22Rv1 (cell line): ENCODE results near the gene SP140.

Experiments used
- ZFX ChIP-seq: fragments of 450-650 bp; IDR thresholded peaks from 2 replicates; pipeline ENCODE4 v1.6.1; 2017; ENCODE audit warnings: antibody characterized with exemption, borderline replicate concordance
- TF ChIP-seq, protein P1 (sequence below): fragments of 450-650 bp; IDR thresholded peaks from 2 replicates; pipeline ENCODE4 v1.5.1; 2017; ENCODE audit warnings: mild to moderate bottlenecking

DNA sequence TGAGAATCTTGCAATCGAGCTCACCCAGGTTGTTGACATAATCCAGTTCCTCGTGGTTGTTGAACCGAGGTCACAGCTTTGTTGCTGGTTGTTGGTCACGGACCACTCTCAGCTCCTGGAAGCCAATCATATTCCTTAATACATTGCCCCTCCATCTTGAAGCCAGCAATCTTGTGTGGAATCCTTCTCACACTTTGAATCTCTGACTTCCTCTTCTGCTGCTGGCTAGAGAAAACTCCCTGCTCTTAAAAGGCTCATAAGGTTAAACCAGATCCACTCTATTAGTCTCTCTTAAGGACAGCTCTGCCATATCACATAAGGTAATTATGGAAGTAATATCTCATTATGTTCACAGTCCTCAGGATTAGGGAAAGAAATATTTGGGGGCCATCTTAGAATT is 41.1 kb downstream of the SP140 start:
- TF ChIP-seq, protein P1, sequence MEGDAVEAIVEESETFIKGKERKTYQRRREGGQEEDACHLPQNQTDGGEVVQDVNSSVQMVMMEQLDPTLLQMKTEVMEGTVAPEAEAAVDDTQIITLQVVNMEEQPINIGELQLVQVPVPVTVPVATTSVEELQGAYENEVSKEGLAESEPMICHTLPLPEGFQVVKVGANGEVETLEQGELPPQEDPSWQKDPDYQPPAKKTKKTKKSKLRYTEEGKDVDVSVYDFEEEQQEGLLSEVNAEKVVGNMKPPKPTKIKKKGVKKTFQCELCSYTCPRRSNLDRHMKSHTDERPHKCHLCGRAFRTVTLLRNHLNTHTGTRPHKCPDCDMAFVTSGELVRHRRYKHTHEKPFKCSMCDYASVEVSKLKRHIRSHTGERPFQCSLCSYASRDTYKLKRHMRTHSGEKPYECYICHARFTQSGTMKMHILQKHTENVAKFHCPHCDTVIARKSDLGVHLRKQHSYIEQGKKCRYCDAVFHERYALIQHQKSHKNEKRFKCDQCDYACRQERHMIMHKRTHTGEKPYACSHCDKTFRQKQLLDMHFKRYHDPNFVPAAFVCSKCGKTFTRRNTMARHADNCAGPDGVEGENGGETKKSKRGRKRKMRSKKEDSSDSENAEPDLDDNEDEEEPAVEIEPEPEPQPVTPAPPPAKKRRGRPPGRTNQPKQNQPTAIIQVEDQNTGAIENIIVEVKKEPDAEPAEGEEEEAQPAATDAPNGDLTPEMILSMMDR = no peak
- no peak for TF ChIP-seq ZFX
